ENCODE measurements around the gene SPINK1.
"Not testable (repeated sequence)": the region's sequence is repeated elsewhere in the genome, so short reads cannot be mapped to it uniquely, and the experiment has no call there.

SPINK1 gene

GRCh38 chr5:147805030-147805454 is 26.4 kb downstream of the SPINK1 start:
- no peak for DNase-seq (ENCODE audit: low spot score)

- DNase-seq (ENCODE audit: low spot score), result no peak
Observed at GRCh38 chr5:147804334-147804733, 27.1 kb downstream of the SPINK1 start.

- DNase-seq (ENCODE audit: low spot score), result no peak
Observed at GRCh38 chr5:147803926-147804325, 27.5 kb downstream of the SPINK1 start.

- DNase-seq (ENCODE audit: low spot score), result not testable (repeated sequence)
Observed at GRCh38 chr5:147803161-147803560, 28.3 kb downstream of the SPINK1 start.

- no peak for DNase-seq (ENCODE audit: low spot score)
Observed at GRCh38 chr5:147801461-147801860, 30.0 kb downstream of the SPINK1 start.

GRCh38 chr5:147800491-147800890 is 31.0 kb downstream of the SPINK1 start:
- DNase-seq (ENCODE audit: low spot score), result no peak

- DNase-seq (ENCODE audit: low spot score), result no peak
Observed at GRCh38 chr5:147796556-147797308, 34.7 kb downstream of the SPINK1 start.

GRCh38 chr5:147791181-147791580 is 40.3 kb downstream of the SPINK1 start:
- DNase-seq (ENCODE audit: low spot score), result no peak

GRCh38 chr5:147789820-147790219 is 41.7 kb downstream of the SPINK1 start:
- DNase-seq (ENCODE audit: low spot score), result no peak

- no peak for DNase-seq (ENCODE audit: low spot score)
Observed at GRCh38 chr5:147788023-147788422, 43.4 kb downstream of the SPINK1 start.

GRCh38 chr5:147786142-147786541 is 45.3 kb downstream of the SPINK1 start:
- DNase-seq (ENCODE audit: low spot score), result no peak

- no peak for DNase-seq (ENCODE audit: low spot score)
Observed at GRCh38 chr5:147784146-147784987, 47.1 kb downstream of the SPINK1 start.

- DNase-seq (ENCODE audit: low spot score), result no peak
Observed at GRCh38 chr5:147782110-147783028, 49.1 kb downstream of the SPINK1 start, which contains the start of gene JAKMIP2. TSS of gene JAKMIP2 (minus strand) at chr5:147782728. CDS start at chr5:147671806, 110,922 bp downstream.

- DNase-seq (ENCODE audit: low spot score), result no peak
Observed at GRCh38 chr5:147780924-147781573, 50.4 kb downstream of the SPINK1 start.

GRCh38 chr5:147779694-147780093 is 51.8 kb downstream of the SPINK1 start:
- DNase-seq (ENCODE audit: low spot score), result no peak

GRCh38 chr5:147776989-147777388 is 54.5 kb downstream of the SPINK1 start:
- DNase-seq (ENCODE audit: low spot score), result no peak
